Activated CD4-positive, alpha-beta T cell treated with anti-CD3 and anti-CD28 coated beads, Interleukin-2, amount 50 U/mL, for 48 hours (primary cell): ENCODE results near the gene MBNL1.

Experiments used
- DNase-seq, 2 experiments: peaks; one replicate each; pipeline ENCODE4 v3.0.0-alpha.2; 2020

The MBNL1 gene

DNA sequence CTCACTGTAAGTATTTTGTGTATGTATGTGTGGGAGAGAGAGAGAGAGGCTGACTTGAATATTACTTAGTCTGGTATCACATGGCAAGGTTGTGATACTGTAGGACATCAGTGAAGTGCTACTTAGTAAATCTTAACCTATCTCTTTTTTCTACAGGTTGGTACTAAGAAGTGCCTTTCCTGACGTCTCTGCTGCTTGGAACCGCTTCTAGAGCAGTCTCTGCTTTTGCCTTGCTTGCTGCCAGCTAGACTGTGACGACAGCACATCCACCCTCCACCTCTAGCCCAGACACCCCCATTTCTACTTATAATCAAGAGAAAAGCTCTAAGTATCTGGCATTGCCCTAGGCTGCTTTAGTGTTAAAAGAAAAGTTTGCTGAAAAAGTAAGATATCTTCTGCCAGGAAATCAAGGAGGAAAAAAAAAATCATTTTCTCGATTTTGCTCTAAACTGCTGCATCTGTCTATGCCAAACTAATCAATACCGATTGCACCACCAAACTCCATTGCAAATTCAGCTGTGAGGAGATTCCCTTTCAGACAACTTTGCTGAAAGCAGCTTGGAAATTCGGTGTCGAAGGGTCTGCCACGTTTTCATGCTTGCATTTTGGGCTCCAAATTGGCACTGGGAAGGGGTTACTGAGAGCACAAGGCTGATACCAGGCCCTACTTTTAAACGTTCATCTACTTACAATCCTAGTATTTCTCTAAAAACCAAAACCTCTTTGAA lies 30.7 kb downstream of the MBNL1 start:
- no peak for DNase-seq

DNA sequence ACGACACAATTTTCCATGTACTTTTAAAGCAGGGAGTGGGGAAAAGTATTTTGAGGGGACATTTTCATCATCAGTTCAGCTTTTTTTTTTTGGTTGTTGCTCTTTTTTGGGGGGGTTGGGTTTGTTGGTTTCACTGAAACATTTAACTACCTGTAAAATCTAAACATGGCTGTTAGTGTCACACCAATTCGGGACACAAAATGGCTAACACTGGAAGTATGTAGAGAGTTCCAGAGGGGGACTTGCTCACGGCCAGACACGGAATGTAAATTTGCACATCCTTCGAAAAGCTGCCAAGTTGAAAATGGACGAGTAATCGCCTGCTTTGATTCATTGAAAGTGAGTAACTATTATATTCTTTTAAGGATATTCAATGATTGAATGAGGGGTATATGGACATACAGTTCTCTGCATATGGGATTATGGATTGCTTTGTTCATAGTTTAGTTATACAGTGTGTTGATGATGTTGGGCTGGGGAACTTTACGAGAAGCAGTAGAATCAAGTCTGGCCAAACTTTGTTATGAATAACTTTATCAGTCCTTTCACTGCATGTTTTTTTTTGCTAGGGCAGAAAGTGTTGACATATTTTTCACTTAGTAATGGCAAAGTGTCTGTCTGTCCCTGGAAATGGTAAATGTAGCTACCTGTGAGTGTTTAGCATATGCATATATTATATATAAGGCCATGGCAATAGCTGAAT lies 31.5 kb downstream of the MBNL1 start:
- DNase-seq, result no peak

DNA sequence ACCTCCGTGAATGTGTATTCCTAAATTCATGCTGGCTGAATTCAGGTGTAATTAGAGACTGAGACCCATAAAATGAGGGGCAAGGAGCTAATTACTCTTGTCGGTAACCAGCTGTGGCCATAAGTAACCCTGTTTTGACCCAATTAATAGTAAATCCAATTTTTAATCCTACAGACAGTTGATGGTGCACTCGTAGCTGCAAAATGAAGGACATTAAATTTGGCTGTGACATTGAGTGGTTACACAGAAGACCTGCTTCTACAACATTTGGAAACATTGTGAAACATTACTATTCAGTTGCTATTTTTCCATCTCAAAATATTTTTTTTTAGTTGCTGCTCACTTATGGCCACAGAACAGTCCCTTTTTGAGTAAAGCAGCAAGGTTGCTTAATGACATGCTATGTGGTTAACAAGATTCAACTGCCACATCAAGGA lies 33.0 kb downstream of the MBNL1 start:
- no peak for DNase-seq

DNA sequence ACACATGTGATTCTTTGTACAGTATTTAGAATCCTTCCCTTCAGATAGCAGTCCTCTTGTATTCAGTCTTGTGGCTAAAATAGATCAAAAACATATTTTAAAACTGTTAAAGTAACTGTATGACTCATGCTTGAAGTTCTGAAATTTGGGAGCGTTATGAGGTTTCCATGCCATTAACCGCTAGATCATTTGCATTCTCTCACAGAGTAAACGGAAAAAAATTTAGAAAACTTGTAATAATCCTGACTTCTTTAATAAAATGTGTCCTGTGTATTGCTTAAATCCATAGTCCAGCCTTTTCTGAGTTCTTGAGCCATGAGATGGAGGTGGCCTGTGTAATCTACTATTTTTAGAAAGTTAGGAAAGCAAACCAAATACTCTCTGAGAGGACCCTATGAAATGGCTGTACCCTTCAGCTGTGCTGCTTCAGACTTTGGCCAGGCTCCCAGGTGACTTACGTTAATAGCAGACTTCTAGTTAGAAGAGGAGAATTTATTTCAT lies 33.8 kb downstream of the MBNL1 start:
- no peak for DNase-seq

DNA sequence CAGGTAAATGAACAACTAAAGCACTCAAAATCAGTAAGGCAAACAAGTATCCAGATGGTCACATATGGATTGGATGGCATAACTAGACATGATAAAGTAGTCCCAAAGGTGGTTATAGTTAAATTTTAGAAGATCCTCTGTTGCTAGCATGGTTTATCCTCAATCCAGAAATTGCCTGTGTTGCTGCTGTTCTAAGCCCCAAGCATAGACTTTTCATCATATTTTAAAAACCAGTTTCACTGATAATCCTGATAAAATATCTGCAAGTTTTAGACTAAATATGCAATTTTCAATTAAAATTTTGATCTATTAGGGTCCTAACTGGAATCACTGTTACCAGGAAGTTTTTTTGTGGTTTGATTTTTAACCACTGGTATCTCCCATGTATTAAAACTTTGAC lies 35.4 kb downstream of the MBNL1 start:
- DNase-seq, result no peak

DNA sequence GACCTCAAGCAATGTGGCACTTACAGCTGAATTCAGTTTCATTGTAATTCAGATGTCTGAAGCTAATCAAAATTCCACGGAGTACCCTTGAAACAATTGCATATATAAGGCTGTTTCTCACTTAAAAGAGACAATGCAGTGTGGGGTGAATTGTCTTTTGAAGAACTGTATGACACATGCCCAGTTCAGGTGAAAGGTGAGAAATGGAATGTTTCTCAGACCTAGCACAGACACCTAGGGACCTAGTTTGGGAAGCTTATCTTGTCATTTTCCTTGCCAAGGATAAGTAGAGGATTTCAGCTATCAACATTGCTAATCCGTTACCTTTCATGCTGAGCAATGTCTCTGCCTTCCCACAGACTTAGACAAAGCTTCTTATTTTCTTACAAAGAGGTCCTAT lies 36.3 kb downstream of the MBNL1 start:
- DNase-seq, result no peak

DNA sequence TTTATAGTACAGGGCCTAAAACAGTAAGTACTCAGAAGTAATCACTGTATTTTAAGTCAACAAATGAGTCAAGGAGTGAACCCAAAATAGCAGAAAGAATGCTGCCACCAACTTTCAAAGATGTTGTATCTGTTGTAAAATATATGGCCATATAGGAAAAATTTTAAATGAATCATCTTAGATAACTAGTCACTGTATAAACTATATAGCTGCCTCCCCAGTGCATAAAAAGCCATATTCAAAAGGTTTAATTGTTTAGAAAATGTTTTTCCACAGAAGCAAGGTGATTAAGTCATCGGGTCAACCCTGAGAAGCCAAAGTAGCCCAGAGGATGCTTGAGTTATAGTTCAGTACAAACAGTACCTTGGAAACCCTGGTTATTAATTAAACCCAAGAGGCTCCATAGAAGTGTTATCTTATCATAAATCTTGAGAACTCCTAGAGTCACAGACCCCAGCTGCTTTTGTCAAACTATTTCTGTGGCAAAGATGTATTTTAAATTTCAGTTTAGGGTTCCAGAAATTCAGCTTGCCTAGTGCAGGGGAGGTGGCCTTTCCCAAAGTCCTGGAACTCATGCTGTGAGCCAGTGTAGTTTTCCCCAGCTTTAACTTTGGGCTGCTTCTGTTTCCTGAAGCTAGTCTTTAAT lies 39.2 kb downstream of the MBNL1 start:
- DNase-seq, result no peak

DNA sequence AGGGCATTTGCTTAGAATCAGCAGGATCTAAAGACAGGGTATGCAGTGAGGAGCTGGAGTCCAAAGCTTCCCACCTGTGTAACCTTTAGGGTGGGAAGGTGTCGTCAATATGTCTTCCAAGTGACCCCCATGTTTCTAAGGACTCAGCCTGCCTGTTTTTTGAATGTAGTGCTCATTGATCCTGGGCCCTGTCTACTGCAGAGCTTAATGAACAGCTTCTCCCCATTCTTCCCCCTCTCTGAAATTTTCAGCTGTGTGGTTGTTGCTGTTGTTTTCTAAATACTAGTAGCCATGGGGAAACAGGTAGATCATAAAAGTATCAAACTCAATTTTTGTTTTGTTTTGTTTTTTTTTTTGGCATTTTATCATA lies 39.7 kb downstream of the MBNL1 start:
- DNase-seq, result no peak

DNA sequence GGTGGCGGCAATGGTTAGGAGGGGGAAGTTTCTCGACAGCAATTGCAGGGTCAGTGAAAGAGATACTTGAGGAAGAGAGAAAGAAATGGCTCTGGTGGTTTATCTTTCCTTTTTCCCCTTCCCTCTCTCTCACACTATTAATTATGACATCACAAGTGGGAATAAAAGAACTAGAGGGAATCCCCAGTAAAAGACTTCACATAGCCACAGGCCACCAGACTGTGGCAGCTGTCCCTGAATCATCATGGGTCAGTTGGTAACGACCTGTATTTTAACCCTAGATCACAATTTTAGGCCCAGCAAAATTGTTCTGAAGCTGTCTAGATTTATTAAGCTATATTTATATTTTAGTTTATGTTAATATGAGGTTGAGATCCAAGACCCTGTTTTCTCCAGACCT lies 40.3 kb downstream of the MBNL1 start:
- no peak for DNase-seq

DNA sequence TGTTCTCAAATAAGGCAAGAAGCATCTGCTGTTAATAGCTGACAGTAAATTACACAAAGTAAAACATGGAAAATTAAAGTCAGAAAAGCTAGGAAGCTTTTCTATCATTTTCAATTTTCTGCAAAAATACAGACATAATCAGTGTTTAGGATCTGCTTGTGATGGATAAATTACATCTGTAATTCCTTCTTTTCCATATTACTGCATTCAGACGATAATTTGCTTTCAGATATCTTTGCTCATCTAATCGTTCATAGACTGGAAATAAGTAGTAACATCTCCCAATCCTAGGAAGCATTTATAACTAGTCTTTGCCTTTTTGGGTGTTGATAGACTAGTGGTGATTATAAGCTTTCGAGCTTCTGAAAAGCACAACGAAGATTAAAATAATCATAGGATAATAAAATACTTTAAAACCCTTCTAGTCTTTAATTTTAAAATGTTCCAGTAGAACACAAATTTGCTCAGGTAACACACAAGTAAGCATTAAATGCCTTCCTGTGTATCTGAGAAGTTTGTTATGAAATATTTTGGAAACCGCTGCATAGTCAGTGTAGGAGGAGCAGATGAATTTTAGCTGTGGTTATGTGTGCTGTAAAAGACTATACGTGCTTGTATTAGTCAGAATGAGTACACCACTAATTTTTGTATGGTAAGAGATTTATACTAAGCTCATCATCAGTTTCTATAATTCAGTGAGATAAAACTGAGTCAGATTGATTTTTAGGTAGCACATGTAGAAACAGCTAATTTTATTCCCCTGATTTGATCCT lies 41.0 kb downstream of the MBNL1 start:
- DNase-seq, result no peak

DNA sequence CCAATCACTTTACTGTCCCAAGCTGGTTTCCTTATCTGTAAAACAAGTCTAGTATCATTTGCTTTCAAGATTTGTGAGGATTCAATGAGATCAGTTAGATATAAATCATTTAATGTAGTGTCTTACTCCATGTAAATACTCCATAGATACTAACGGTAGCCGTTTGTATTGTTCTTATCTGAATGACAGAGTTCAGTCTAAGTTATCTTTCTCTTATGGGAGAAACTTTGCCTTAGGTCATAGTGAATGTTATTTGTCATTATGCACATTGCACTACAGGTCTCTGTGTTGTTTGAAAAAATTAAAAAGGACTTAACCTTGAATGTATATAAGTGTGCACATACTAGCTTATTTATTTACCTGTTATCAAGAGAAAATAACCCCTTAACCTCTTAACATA lies 44.7 kb downstream of the MBNL1 start:
- DNase-seq, result no peak

DNA sequence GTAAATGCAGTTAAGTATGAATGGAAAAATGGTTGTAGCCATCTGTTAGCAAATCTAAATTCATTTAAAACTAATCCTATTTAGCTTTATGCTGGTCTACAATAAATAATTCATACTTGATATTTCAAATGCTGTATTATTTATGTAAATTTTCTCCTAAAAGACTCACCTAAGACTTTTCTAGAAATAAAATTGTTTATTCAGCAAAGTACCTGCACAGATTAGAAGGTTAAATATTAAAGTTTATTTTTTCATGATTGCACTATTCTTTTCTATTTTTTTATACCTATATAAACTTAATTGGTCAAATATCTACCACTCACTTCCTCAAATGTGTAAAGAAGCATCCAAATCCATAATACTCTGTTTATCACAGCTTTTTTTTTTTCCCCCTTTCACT lies 45.2 kb downstream of the MBNL1 start:
- DNase-seq, result no peak

DNA sequence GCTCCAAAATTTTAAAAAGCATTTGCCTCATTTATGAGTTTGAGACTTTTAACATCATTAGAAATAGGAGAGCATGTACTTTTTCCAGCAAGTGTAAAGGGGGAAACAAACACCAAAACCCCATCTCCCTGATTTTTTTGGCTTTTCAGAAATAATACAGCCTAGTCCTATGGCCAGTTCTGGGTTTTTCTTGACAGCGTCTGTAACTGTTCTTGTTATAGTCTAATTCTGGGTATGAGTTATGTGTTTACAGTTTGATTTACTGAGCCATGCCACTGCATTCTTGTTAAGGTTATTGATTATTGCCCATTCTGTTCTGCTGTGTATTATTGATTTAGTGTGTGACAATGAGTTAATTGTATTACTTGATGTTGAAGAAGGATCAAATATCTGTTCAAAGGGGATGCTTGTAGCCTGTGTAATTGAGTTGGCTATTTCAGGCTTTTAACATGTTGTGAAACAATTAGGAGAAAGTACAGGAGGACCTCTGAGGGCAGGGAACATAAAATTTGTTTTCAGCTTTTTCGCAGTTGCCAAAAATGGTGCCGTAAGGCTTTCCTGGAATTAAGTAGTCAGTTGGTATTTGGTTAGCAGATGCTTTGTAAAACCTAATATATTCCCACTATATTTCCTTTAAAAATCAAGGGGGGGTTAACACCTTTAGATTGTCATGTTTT lies 46.1 kb downstream of the MBNL1 start:
- DNase-seq, result no peak

DNA sequence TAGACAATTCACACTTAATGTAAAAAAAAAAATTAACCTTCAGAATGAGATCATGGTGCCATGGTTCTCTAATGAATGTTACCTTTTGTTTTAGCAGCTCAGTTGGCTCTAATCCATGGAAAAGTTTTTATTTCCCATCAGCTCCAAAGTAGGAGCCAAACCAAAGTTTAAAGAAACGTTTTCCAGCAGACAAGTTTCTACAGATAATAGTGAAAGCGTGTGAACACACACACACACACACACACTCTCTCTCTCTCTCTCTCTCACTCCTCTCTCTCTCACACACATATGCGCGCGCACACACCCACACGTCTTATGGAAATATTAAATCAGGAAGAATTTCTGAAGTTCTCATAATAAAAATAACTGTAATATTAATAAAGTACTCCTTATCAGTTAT lies 46.9 kb downstream of the MBNL1 start:
- DNase-seq, result no peak

DNA sequence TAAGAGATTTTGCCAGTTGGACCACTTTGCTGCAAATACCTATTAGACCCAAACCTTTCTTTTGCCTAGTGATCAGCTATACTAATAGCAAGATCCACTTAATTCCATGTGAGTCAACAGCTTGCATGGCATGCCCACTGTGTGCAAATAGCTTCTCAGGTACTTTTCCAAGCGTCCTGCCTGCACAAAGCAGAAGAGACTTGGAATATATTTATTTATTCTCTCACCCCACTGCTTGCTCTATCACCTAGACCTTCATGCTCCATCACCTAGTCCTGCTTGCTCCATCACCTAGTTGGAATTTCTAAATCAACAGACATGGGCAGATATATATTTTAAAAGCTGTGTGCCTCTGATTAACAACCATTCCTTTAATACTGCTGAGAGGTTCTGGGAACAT lies 47.6 kb downstream of the MBNL1 start:
- DNase-seq, result no peak

DNA sequence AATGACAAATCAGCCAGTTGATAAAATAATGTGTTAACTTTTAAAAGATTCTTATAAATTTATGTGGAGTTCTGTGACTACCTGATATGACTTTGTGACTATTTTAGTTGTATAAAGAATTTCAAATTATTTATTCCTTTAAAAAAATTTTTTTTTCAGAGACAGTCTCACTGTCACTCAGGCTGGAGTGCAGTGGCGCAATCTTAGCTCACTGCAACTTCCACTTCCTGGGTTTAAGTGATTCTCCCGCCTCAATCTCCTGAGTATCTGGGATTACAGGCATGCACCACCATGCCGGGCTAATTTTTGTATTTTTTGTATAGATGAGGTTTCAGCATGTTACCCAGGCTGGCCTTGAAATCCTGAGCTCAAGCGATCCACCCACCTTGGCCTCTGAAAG lies 48.5 kb downstream of the MBNL1 start:
- no peak for DNase-seq

DNA sequence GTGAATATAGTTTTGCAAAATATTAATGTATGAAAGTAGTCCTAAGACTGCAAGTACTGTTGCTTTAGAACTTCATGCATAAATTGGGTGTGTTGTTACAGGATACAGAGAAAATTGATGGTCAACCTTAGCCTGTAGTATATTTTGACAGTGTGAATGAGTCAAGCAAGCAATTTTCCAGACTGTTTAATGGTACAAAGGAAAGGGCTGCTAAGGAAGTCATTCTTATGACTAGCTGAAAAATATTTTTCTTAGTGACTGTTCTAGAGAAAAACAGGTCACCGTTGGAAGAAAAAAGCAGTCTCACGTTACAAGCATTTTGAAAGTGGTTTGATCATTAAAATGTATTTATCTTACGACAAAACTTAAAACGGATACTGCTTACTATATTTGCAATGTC lies 49.2 kb downstream of the MBNL1 start:
- DNase-seq, result no peak

DNA sequence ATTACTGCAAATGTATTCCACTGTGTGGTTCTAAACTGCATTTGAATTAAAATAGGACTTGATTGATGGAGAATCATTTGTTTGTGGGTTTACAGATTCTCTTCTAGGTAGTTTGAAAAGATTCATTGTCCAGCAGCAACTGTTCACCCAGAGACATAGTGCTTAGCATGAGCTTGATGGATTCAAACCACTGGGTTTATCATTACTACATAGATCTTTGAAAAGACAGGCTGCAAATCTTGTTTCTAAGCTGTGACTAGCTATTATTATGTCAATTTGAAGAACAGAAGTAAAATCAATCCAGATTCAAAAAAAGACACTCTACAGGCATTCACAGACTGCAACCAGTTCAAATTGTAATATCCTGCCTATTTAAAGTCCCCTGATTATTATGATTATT lies 49.8 kb downstream of the MBNL1 start:
- no peak for DNase-seq

DNA sequence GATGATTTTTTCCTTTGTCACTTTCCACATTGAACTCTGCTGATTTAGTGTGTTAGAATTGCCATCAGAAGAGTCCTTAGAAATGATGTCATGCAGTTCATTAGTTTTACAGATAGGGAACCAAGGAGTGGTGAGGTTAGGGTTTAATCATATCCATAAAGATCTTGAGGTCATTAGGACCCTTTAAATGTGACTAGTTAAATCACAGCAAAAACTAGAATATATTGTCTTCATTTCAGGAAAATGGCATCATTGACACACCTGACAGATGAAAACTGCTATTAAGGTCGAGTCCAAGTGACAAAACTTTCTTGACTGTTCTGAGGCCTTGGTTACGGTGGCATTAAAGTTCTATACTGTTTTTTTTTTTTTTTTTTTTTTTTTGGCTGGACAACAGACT lies 50.5 kb downstream of the MBNL1 start:
- no peak for DNase-seq

DNA sequence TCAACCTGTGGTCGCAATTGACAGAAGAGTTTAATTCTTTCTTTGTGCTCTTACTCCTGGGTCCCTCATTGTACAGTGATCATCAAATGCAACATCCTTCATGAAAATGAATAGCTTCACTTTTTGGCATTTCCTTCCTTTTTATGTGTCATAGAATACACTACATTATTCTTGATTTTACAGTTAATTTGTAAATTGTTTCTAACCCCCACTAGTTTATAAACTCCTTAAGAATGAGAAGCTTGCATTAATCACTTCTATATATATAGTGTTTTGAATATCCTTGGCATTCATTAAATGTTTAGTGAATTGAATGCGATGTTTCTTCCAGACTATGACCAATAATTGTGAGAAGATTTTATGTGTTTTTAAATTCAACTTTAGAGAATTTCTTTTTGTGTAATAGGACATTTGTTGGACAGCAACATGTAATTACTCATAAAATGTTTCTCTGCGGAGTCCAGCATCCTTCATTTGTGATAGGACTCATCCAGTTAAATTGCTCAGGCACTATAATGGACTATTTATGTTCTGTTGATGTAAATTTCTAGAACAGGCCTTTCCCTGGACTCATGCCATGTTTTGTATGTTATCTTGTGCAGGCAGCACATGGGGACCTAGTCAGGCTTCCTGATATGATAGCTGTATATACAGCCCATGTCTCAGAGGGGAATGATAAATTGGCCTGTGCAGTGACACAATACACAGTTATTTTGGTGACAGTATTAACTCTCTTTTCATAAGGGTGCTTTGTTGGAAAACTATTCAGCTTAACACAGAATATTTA lies 51.3 kb downstream of the MBNL1 start:
- no peak for DNase-seq

DNA sequence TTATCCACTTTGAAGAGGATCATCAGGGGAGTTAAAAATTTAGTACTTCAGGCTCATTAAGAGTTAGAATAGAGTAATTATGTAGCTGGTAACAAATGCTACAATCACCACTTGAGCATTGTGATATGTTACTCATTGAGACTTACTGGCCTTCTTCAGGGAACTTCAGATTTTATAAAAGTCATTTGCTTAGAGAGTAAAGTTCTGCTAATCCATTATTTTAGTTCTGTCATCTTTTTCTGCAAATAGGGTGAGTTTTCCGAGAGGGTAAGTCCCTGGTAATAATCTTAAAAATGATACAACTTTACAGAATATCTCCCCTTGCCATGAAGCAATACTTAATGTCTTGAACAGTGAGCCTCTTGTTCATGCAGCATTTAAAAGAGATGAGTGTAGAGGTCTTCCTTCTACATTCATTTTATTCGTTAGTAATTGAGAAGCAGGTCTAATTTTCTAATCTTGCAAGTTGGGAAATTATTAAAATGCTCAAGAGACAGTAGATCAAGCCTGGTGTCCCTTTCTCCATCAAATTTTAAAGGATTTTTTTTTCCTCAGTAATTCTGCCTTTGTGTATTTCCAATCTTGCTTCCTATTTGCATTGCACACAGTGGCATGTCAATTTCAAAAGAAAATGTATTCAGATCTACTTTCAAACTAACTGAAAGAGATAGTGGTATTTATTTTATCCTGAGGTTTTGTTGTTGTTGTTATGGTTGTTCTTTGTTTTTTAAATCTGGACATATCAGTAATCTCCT lies 52.6 kb downstream of the MBNL1 start:
- DNase-seq, result no peak
